ENCODE results near the gene ZIC1. TPM values are rescaled to one million over a fixed set of nuclear protein-coding genes. Genes with fewer than 3 reads are reported as not detected.

Gene ZIC1
- total RNA-seq, 2 donors from 2014 or later: 0.19 TPM; not detected in 1

DNA sequence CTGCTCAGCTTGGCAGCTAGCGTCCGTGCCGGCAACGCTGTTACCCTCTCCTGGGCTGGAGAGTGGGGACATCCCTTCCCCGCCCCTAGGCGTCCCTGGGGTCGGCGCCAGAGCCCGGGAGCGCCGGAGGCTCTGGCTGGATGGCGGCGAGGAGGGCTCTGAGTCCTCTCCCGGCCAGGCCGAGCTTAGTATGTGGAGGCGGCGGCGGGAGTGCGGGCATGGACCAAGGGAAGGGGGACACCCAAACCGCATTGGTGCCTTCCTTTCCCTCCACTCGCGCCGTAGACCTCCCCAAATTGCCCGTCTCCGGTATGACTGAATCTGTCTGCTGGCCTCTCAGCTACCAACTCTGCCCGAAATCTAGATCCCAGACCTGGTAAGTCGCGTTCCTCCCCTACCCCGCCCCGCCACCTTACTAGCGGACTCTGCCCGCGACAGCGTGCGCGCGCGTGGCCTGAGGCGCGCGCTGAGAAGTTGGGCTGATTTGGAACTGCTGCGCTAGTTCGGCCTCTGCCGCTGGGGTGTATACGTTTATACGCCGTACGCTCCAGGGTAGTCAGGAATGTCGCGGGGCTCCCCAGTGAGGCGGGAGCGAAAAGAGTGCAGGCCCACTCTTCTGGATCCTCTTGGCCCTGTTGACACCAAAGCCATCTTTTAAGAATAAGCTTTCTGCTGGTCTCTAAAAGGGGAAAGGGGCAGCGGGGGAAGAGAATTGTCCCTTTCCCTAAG lies 12.2 kb downstream of the ZIC1 start:
- Histone ChIP-seq H3K4me3 (no peak overlapping the region), H3K36me3 (no peaks in the 10 kb centered on the region), H3K4me1 (peaks cover 5% of the 10 kb centered on the region), H3K9me3 (no peaks in the 10 kb centered on the region), H3K27me3 (peaks cover 75% of the 10 kb centered on the region), H3K27ac (no peak overlapping the region), H3K9ac (ENCODE audit: low read depth in 2 of 2, low read length in 2 of 2) (no peak overlapping the region)
- intact Hi-C loops (cut with DNase I): no loop called here
- no peak for DNase-seq
- TF ChIP-seq, protein P1, sequence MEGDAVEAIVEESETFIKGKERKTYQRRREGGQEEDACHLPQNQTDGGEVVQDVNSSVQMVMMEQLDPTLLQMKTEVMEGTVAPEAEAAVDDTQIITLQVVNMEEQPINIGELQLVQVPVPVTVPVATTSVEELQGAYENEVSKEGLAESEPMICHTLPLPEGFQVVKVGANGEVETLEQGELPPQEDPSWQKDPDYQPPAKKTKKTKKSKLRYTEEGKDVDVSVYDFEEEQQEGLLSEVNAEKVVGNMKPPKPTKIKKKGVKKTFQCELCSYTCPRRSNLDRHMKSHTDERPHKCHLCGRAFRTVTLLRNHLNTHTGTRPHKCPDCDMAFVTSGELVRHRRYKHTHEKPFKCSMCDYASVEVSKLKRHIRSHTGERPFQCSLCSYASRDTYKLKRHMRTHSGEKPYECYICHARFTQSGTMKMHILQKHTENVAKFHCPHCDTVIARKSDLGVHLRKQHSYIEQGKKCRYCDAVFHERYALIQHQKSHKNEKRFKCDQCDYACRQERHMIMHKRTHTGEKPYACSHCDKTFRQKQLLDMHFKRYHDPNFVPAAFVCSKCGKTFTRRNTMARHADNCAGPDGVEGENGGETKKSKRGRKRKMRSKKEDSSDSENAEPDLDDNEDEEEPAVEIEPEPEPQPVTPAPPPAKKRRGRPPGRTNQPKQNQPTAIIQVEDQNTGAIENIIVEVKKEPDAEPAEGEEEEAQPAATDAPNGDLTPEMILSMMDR (IDR thresholded peaks at IDR 0.05): no peak

DNA sequence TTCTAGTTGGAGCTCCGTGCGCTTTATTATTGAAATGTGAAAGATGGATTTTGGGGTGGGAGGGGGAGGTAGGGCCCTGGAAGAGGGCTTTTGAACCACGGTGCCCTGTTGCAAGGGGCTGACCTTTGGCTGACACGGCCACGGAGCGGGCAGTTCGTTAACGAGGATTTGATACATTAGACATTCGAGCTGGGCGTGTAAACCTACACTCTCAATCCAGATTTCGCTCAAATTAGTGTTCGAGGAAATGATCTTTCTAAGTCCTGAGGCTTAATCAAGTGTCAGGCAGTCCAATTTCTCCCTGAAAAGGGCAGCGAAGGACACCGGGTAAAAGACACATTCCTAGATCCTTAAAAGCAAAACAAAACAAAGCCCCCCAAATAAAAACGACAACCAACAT lies 13.0 kb downstream of the ZIC1 start:
- Histone ChIP-seq H3K9ac (ENCODE audit: low read depth in 2 of 2, low read length in 2 of 2) (no peak overlapping the region), H3K4me1 (peaks cover 5% of the 10 kb centered on the region), H3K9me3 (no peaks in the 10 kb centered on the region), H3K27me3 (peaks cover 71% of the 10 kb centered on the region), H3K36me3 (no peaks in the 10 kb centered on the region), H3K27ac (no peak overlapping the region), H3K4me3 (no peak overlapping the region)
- TF ChIP-seq, protein P1 (IDR thresholded peaks at IDR 0.05): no peak
- intact Hi-C loops (cut with DNase I): no loop called here
- DNase-seq: no peak

DNA sequence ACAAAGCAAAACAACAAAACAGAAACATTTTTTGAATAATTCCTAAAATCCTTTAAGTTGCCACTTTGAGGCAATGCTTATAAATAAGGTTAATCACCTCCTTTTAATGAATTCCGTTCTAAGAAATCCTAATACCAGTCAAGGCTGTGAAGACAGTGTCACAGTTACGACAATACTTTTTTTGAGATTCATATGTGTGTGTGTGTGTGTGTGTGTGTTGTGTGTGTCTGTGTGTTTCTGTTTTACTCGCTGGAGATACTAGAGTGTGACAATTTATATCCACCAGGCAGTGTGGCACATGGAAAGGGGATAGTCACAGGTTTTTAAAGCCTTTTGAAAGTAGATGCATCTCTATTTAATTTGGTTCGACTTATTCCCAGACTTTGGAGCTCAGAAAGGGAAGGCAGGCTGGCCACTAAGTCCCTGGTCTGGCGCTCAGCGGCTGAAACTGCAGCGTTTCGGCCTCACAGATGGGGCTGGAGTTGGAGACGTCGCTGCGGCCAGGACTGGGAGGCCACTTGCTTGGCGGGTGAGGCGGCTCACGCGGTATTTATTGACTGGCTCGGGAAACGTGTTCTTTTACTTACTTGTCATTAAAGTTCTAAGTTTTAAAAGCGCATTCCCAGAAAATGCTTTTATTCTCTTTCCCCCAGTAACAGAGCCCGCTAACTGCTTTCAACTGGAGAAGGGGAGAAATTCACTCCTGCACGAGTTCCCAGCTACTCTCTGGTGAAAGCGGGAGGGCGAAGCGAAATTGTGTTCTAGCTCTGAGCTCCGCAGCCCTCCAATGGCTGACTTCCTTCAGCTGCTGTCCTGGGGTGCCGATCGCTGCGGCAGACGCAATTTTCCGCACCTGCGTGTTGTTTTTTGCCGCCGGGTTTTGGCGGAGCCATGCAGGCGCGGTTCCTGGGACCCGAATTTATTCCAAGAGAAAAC lies 13.7 kb downstream of the ZIC1 start:
- Histone ChIP-seq H3K36me3 (no peaks in the 10 kb centered on the region), H3K27ac (no peak overlapping the region), H3K9me3 (no peaks in the 10 kb centered on the region), H3K4me3 (no peak overlapping the region), H3K9ac (ENCODE audit: low read depth in 2 of 2, low read length in 2 of 2) (no peak overlapping the region), H3K4me1 (peaks cover 5% of the 10 kb centered on the region), H3K27me3 (peaks cover 67% of the 10 kb centered on the region)
- intact Hi-C loops (cut with DNase I): no loop called here
- no peak for DNase-seq
- TF ChIP-seq, protein P1 (IDR thresholded peaks at IDR 0.05): no peak

DNA sequence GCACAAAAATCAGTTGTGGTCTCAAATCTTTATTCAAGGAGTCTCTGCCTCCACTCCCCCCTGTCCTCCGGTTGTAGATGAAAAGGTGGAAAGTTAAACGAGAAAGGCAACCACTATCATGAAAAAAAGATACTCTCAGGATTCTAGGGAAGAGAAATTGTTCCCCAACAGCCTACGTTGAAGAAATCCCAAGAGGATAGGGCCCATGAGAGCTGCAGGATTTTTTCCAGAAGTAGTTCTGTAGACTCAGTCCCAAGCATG lies 14.3 kb downstream of the ZIC1 start:
- H3K9ac ChIP-seq (ENCODE audit: low read depth in 2 of 2, low read length in 2 of 2): no peak overlapping the region
- peaks cover 64% of the 10 kb centered on the region for H3K27me3 ChIP-seq
- H3K36me3 ChIP-seq: no peaks in the 10 kb centered on the region
- DNase-seq: no peak
- no peak overlapping the region for H3K4me3 ChIP-seq
- no peak overlapping the region for H3K27ac ChIP-seq
- H3K9me3 ChIP-seq: no peaks in the 10 kb centered on the region
- TF ChIP-seq, protein P1 (IDR thresholded peaks at IDR 0.05): no peak
- intact Hi-C loops (cut with DNase I): no loop called here
- H3K4me1 ChIP-seq: peaks cover 5% of the 10 kb centered on the region

DNA sequence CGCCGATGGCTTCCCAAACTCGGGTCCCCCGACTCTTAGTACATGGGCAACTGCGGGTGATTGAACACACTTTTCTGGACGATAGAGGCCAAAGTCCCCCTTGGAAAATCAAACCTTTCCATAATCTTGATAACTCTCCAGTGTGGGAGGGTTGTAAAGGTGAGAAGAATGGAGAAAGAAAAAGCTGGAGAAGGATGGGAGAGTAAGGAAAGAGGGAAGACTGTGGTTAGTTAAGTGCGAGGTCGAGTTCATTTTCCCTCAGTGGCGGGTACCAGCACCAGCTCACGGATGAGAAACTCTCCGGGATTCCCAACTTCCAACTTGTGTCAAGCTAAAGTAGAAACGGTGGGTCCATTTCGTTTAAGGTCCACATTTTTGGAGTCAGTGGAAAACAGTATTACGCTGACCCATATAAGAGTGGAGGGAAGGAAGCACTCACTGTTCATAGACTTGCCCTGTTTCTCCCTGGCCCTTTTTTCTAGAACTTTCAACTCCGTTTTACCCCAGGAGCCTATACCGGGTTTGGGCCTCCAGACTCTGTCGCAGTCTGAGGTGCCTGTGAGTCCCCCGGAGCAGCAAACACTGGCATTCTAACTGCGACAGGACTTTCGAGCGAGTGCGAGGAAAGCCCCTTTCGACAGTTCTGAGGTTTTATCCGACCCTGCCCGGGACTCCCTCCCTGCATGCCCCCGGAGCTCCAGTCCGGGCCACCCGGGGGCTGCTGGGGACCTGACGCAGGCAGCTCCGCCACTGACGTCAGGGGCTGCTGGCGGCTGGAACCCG lies 14.8 kb downstream of the ZIC1 start:
- Histone ChIP-seq H3K36me3 (no peaks in the 10 kb centered on the region), H3K4me3 (no peak overlapping the region), H3K27ac (no peak overlapping the region), H3K27me3 (peaks cover 61% of the 10 kb centered on the region), H3K4me1 (peaks cover 4% of the 10 kb centered on the region), H3K9ac (ENCODE audit: low read depth in 2 of 2, low read length in 2 of 2) (no peak overlapping the region), H3K9me3 (no peaks in the 10 kb centered on the region)
- no peak for DNase-seq
- TF ChIP-seq, protein P1 (IDR thresholded peaks at IDR 0.05): no peak
- intact Hi-C loops (cut with DNase I): no loop called here

All from colonic mucosa (tissue), 4 donors.